HG02970 (cell line): Measurements from ENCODE around the gene COL9A1.
"Not testable (repeated sequence)": the region's sequence is repeated elsewhere in the genome, so short reads cannot be mapped to it uniquely, and the experiment has no call there.

Experiments
- ATAC-seq: cut with Tn5 transposase; IDR thresholded peaks from one replicate; pipeline ENCODE4 v1.9.1; 2021; ENCODE audit warnings: mild to moderate bottlenecking, moderate library complexity, moderate number of reproducible peaks; ENCODE audit not compliant: unreplicated experiment, low FRiP score

The COL9A1 gene

DNA sequence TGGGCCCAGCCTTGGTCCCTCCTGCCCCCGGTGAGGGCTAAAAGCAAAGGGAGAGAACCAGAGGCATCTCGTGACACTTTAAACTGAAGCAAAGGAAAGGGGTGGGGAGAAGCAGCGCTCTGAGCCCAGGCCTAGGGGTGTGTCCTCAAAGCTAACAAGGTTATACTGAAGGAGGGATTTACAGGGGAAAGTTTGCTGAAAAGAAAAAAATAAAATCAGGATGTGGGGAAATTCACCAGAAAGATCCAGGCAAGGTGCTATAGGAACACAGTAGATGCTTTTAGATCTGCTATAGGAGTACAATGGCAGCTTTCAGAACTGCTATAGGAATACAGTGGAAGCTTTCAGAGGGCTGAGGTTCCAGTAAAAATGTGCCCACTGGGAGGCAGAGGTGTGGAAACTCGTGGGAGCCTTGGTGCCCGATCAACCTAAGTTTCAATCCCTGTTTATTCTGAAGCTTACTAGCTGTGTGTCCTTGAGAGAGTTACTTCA lies at the start of gene COL9A1:
Gene COL9A1 (minus strand): TSS at position 51 of the 492 bp plus-strand sequence. CDS start 160 bp downstream, outside the sequence.
- ATAC-seq: no peak

DNA sequence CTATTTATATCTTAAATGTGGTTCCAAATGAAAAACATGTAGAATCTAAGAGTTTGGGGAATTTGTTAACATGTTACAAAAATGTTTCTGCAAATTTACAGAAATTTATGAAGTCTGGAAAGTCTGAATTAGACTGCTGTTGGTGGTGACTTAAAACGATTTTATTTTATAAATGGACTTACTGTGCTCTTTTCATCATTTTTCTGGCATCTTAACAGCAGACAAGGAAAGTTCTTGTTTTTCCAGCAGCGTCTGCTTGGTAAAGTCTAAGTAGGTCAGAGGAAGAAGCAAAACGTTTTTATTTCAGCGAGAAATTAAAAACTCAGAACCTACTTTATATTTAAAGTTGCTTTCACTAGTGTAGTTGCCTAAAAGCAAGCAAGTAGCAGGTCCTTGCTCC lies 48.6 kb upstream of the COL9A1 start:
- ATAC-seq: no peak

- ATAC-seq: no peak
Measured at GRCh38 chr6:70345619-70346018, 42.7 kb upstream of the COL9A1 start.

DNA sequence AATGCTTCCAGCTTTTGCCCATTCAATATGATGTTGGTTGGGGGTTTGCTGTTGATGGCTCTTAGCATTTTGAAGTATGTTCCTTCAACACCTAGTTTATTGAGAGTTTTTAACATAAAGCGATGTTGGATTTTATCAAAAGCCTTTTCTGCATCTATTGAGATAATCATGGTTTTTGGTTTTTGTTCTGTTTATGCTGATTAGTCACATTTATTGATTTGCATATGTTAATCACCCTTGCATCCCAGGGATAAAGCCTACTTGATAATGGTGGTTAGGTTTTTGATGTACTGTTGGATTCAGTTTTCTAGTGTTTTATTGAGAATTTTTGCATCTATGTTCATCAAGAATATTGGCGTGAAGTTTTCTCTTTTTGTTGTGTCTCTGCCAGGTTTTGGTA lies 40.4 kb upstream of the COL9A1 start:
- ATAC-seq: no peak

DNA sequence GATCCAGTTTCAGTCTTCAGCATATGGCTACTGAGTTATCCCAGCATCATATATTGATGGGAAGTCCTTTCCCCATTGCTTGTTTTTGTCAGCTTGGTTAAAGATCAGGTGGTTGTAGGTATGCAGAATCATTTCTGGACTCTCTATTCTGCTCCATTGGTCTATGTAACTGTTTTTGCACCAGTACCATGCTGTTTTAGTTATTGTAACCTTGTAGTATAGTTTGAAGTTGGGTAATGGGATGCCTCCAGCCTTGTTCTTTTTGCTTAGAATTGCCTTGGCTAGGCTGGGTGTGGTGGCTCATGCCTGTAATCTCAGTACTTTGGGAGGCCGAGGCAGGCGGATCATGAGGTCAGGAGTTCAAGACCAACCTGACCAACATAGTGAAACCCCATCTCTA lies 36.9 kb upstream of the COL9A1 start:
- ATAC-seq: not testable (repeated sequence)

DNA sequence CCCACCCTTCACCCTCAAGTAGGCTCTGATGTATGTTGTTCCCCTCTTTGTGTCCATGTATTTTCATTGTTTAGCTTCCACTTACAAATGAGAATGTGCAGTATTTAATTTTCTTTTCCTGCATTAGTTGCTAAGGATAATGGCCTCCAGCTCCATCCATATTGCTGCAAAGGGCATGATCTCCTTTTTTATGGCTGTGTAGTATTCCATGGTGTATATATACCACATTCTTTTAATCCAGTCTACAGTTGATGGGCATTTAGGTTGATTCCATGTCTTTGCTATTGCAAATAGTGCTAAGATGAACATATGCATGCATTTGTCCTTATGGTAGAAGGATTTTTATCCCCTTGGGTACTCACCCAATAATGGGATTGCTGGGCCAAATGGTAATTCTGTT lies 35.9 kb upstream of the COL9A1 start:
- no peak for ATAC-seq

DNA sequence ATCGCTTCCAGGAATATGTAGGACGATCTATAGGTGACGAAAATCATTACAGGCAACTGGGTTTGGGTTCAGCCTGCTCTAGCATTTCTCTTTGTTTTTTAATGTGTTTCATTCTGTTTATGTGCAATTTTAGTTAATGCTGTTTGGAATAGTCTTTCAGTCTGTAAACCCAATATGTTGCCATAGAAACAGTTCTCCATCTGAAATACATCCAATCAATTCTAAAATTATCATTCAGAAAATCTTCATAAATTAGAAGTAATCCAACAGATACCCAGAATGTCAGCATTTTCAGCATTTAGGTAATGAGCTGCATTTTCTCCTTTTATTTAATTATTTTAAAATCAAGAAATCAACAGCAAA lies 34.8 kb upstream of the COL9A1 start:
- ATAC-seq: no peak

DNA sequence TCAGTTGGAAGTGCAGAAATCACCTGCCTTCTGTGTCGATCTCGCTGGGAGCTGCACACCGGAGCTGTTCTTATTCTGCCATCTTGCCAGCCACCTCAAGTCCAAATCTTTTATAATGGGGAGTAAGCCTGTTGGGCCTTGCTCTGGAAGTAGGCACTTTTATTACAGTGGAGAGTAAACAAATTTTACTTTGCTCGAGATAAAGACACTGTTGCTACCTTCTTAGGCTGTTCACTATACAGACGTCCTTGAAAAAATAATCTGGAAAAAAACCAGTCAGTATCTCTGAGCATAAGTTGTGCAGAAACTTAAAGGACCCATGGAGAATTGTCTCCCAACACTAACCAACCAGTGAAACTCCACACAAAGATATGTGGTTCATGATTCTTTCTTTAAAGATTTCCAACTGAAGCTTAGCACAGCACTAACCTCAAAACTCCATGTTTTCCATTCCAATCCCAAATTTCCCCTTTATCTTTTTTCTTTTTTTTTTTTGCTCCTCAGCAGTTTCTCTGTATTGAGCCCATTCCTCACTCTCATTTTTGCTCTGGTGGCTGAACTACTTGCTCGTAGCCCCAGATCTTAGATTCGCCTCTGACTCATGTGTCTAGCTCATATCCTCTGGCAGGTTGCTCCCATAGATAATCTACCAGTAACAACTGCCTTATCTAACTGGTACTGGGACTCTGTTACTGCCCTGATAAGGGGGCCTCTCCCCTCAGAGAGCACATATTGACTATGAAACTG lies 34.3 kb upstream of the COL9A1 start:
- no peak for ATAC-seq

DNA sequence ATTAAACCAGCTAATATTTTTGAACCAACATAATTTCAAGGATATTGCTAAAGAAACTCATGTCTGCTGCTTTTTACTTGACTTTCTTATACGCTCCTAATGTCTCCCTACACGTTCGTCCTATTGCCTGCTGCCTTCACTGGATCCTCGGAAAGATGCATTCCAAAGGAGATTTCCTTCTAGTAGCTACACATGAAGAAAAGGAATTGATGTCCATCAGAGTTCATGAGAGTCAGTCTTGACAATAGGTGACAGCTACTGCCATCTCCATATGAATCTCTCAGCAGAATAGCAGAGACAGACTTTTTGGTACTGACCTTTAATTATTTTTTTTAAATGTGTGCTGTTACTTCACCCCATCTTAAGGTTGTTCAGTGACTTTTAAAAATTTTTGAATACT lies 24.2 kb upstream of the COL9A1 start:
- ATAC-seq: no peak

DNA sequence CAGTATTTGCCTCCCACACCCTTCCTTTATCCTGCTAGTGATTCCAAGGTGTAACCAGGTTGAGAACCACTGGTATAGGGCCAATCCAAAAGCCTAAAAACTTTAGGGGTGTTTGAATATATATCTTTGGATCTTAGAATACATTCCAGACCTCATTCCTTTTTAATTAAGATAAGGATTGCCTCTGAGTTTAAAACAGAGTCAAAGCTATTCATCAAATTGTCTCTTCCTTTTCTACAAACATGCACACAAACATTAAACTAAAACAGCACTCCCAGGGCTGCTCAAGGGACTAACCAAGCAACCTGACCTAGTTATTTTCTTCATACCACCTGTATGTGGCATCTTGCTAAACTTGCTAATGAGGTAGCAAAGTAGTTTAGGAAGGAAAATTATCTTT lies 22.1 kb upstream of the COL9A1 start:
- ATAC-seq: no peak

GRCh38 chr6:70317799-70318198 lies 14.9 kb upstream of the COL9A1 start:
- not testable (repeated sequence) for ATAC-seq

GRCh38 chr6:70315079-70315751 lies 12.3 kb upstream of the COL9A1 start:
- ATAC-seq: no peak

- no peak for ATAC-seq
Measured at GRCh38 chr6:70314296-70314695, 11.4 kb upstream of the COL9A1 start.

GRCh38 chr6:70312165-70312745 lies 9.4 kb upstream of the COL9A1 start:
- ATAC-seq: no peak

GRCh38 chr6:70310063-70310694 lies 7.3 kb upstream of the COL9A1 start:
- no peak for ATAC-seq

DNA sequence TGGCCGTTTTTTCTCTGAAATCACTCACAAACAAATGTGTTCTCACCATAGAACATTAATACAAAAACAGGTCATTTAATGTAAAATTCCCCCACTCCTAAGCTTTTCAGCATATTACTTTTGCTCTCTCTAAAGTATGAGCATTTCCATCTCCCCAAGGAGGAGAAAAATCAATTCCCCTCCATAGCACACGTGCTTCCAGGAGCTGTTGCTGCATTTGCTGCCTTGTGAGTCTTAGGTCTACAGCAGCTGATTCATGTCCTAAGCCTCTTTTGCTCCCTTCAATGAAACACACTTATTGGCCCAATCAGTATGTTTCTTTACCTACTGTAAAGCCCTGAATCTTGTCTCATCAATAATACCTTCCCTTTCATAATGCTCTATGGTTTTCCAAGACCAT lies 6.4 kb upstream of the COL9A1 start:
- no peak for ATAC-seq

DNA sequence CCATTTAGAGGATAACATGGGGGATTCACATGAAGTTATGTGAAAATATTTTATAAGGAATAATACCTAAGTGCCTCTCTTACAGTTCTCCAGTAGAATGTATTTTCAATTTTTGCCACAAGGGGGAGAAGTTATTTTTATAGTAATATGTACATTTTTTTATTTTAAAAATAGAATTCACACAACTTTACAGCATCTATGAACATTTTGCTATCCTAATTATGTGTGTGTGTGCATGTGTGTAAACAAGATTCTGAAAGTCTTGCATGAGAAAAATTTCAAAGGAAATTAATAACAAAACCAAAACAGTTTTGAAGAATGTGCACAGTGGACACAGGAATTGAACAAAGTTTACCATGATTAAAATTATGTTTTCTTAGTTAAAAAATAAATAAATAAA lies 5.3 kb upstream of the COL9A1 start:
- not testable (repeated sequence) for ATAC-seq

DNA sequence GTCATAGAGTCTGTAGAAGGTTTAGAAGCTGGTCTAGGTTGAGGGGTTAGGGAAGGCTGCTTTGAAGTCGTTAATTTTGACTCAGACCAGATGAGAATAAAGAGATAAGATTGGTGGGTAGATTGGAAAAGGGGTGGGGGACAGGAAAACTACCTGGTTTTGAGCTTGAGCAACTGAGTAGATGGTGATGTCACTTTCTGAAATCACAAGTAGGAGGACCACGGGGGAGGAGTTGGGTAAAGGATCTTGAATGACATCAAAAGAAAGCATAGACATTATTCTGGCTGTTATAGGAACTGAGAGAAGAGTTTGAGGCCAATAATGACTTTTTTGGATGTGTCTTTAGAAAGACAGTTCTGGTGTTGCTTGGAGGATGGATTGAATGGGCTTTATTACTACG lies 4.1 kb upstream of the COL9A1 start:
- ATAC-seq: no peak

DNA sequence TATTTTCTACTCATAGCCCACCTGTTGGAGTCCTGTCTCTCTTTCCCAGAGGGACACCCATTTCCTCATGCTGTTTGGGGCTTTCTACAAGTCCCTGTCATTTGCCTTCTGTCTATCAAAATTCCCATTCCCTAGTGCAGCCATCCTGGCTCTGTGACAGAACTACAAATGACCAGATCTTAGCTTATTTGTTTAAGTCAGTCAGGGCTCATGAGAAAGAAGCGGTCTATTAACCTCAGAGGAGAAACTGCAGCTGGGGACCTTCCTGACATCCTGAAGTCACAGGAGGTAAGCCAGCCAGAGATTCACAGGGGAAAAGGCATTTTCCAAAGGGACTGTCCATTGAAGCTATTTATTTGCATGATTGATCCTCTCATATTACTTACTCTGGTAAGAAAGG lies 1.7 kb upstream of the COL9A1 start:
- no peak for ATAC-seq

DNA sequence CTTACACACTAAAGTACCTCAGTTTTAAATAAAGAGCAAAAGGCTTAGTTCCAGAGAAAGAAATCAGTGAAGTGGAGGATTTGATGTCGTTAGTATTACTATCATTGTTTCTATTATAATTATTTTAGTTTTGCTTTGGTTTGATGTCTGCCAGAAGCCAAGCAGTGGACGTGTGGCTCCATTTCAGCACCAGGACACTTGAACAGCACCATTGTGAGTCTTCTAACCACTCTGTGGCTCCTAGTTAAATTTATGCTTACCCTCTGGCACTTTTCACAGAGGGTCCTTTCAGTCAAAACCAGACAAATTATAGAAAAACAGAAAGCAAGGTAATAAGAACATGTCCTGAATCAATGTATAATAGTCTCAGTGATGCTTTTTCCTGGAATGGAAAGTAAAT lies 3.4 kb downstream of the COL9A1 start:
- no peak for ATAC-seq

DNA sequence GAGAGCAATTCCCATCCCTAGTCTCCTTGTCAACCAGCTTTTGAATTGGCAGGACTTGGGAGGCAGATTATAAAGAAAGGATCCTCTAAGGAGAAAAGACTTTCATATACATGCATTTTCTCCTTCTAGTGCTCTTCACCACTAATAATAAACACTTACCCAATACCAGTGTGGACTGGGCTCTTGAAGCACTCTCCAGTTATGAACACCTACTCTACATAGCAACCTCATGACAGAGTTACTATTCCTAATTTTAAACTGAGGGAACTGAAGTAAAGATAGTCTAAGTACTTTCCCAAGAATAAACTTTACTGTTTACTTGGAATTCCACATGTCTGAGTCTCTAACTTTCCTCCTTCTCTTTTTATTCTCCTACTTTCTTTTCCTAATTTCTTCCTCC lies 4.8 kb downstream of the COL9A1 start:
- ATAC-seq: no peak
